ENCODE measurements around the gene RABGEF1. TPM values are rescaled to one million over a fixed set of nuclear protein-coding genes. Genes with fewer than 3 reads are reported as not detected.
"Not testable (repeated sequence)": the region's sequence is repeated elsewhere in the genome, so short reads cannot be mapped to it uniquely, and the experiment has no call there.

The RABGEF1 gene
- total RNA-seq (10 to 100 TPM; 27.9 to 50.2 (median 35.2) TPM), polyA plus RNA-seq (10 to 100 TPM; 23.6 to 39.1 (median 23.6) TPM)
- long read RNA-seq, donor 1, partial matches to known transcripts: 0 of 4 reads
- long read RNA-seq, donor 1, other reads (novel, unspliced or antisense): 0 of 4 reads
- long read RNA-seq, donor 2, full-length matches to known transcripts: 2 of 2 reads
- long read RNA-seq, donor 2, partial matches to known transcripts: 0 of 2 reads
- long read RNA-seq, donor 2, other reads (novel, unspliced or antisense): 0 of 2 reads
- long read RNA-seq, donor 3, full-length matches to known transcripts: 4 of 4 reads
- long read RNA-seq, donor 3, partial matches to known transcripts: 0 of 4 reads
- long read RNA-seq, donor 3, other reads (novel, unspliced or antisense): 0 of 4 reads
- long read RNA-seq, donor 4, transcript RABGEF1-201 (9 exons, 3,733 nt): major isoform, 6 of 19 reads
- long read RNA-seq, donor 4, partial matches to known transcripts: 1 of 19 reads
- long read RNA-seq, donor 4, other reads (novel, unspliced or antisense): 11 of 19 reads
- long read RNA-seq, donor 5, full-length matches to known transcripts: 34 of 66 reads
- long read RNA-seq, donor 5, partial matches to known transcripts: 2 of 66 reads
- long read RNA-seq, donor 5, other reads (novel, unspliced or antisense): 30 of 66 reads
- long read RNA-seq, donor 6, partial matches to known transcripts: 2 of 10 reads
- long read RNA-seq, donor 6, other reads (novel, unspliced or antisense): 3 of 10 reads
- long read RNA-seq, donor 7: 0 reads
- long read RNA-seq, donor 8, transcript RABGEF1-201 (9 exons, 3,733 nt): major isoform, 5 of 16 reads
- long read RNA-seq, donor 8, partial matches to known transcripts: 6 of 16 reads
- long read RNA-seq, donor 8, other reads (novel, unspliced or antisense): 5 of 16 reads
- long read RNA-seq, donor 9, full-length matches to known transcripts: 3 of 16 reads
- long read RNA-seq, donor 9, partial matches to known transcripts: 13 of 16 reads
- long read RNA-seq, donor 9, other reads (novel, unspliced or antisense): 0 of 16 reads
- long read RNA-seq, donor 10, partial matches to known transcripts: 0 of 1 reads
- long read RNA-seq, donor 10, other reads (novel, unspliced or antisense): 0 of 1 reads

- H3K4me1 ChIP-seq (replicated peaks in 1 of 2): peaks cover 7 to 9% of the 10 kb centered on the region in 2 donors
- H3K4me3 ChIP-seq: peak within 1 kb of the TSS; percentile 10 to 99 (median 89)
- DNase-seq: peak; percentile 96 to 99 (median 98)
- peaks cover 0 to 5% (median 0%) of the 10 kb centered on the region in 3 donors for H3K9me3 ChIP-seq (replicated peaks in 1 of 3)
- H3K27ac ChIP-seq: peak within 1 kb of the TSS; percentile 97 to 100 (median 99)
- no peak for TF ChIP-seq CTCF (IDR thresholded peaks at IDR 0.05)
- TF ChIP-seq POLR2A (IDR thresholded peaks at IDR 0.05): peak; percentile 94 to 98
- H3K27me3 ChIP-seq: no peaks in the 10 kb centered on the region
- 0 to 2% (median 1%) methylated on average over 26 to 85 of the region's 85 CpGs for WGBS, 4 donors
- no peaks in the 10 kb centered on the region for H3K36me3 ChIP-seq (replicated peaks in 1 of 2)
- intact Hi-C loops (cut with DNase I): no loop called here
These were observed at the start of gene RABGEF1 for GRCh38 chr7:66740302-66740979. Gene RABGEF1, plus strand, starts transcription at chr7:66740733. Its CDS starts 31,167 bp downstream, at chr7:66771900.

- intact Hi-C loops (cut with DNase I): no loop called here
- no peak overlapping the region for H3K27ac ChIP-seq
These were observed 47.2 kb upstream of the RABGEF1 start for GRCh38 chr7:66693331-66693730.

GRCh38 chr7:66694286-66694685 is 46.2 kb upstream of the RABGEF1 start:
- 94 to 96% (median 95%) methylated on average over 11 of the region's 11 CpGs for WGBS, 4 donors
- no peak for TF ChIP-seq CTCF (IDR thresholded peaks at IDR 0.05)
- no peak for TF ChIP-seq POLR2A (IDR thresholded peaks at IDR 0.05)
- Histone ChIP-seq H3K9me3 (replicated peaks in 1 of 3) (no peaks in the 10 kb centered on the region), H3K27ac (no peak overlapping the region), H3K36me3 (replicated peaks in 1 of 2) (no peaks in the 10 kb centered on the region), H3K4me3 (no peak overlapping the region), H3K27me3 (no peaks in the 10 kb centered on the region), H3K4me1 (replicated peaks in 1 of 2) (peaks cover 0 to 10% of the 10 kb centered on the region in 2 donors)
- intact Hi-C loops (cut with DNase I): no loop called here
- peak in 1 of 7 donors; percentile 35 for DNase-seq

More at GRCh38 chr7:66693331-66693730, 47.2 kb upstream of the RABGEF1 start:
- DNase-seq: no peak
- H3K4me1 ChIP-seq (replicated peaks in 1 of 2): peaks cover 0 to 9% of the 10 kb centered on the region in 2 donors
- no peaks in the 10 kb centered on the region for H3K36me3 ChIP-seq (replicated peaks in 1 of 2)
- no peak overlapping the region for H3K4me3 ChIP-seq
- no peaks in the 10 kb centered on the region for H3K9me3 ChIP-seq (replicated peaks in 1 of 3)
- no peaks in the 10 kb centered on the region for H3K27me3 ChIP-seq
- 69 to 91% (median 83%) methylated on average over 4 of the region's 4 CpGs for WGBS, 4 donors
- no peak for TF ChIP-seq CTCF (IDR thresholded peaks at IDR 0.05)
- no peak for TF ChIP-seq POLR2A (IDR thresholded peaks at IDR 0.05)

GRCh38 chr7:66695417-66695816 is 45.1 kb upstream of the RABGEF1 start:
- intact Hi-C loops (cut with DNase I); H3K9me3 ChIP-seq (replicated peaks in 1 of 3); DNase-seq; H3K4me3 ChIP-seq; H3K27me3 ChIP-seq; H3K27ac ChIP-seq; H3K36me3 ChIP-seq (replicated peaks in 1 of 2): not testable (repeated sequence)
- peaks cover 0 to 10% of the 10 kb centered on the region in 2 donors for H3K4me1 ChIP-seq (replicated peaks in 1 of 2)
- 84 to 99% (median 87%) methylated on average over 7 of the region's 7 CpGs for WGBS, 4 donors

GRCh38 chr7:66696134-66696533 is 44.4 kb upstream of the RABGEF1 start:
- H3K27me3 ChIP-seq; H3K4me3 ChIP-seq; DNase-seq; H3K27ac ChIP-seq; intact Hi-C loops (cut with DNase I); H3K36me3 ChIP-seq (replicated peaks in 1 of 2); H3K9me3 ChIP-seq (replicated peaks in 1 of 3): not testable (repeated sequence)
- 79 to 94% (median 92%) methylated on average over 5 of the region's 5 CpGs for WGBS, 4 donors
- peaks cover 0 to 10% of the 10 kb centered on the region in 2 donors for H3K4me1 ChIP-seq (replicated peaks in 1 of 2)
